Kasumi-1 (cell line): Measurements from ENCODE around the gene CTNNA3.

ENCODE experiments used
- DNase-seq, 2 experiments: peaks; one replicate each; lab custom pipeline; 2025; lab: John Stamatoyannopoulos, UW

The CTNNA3 gene

DNA sequence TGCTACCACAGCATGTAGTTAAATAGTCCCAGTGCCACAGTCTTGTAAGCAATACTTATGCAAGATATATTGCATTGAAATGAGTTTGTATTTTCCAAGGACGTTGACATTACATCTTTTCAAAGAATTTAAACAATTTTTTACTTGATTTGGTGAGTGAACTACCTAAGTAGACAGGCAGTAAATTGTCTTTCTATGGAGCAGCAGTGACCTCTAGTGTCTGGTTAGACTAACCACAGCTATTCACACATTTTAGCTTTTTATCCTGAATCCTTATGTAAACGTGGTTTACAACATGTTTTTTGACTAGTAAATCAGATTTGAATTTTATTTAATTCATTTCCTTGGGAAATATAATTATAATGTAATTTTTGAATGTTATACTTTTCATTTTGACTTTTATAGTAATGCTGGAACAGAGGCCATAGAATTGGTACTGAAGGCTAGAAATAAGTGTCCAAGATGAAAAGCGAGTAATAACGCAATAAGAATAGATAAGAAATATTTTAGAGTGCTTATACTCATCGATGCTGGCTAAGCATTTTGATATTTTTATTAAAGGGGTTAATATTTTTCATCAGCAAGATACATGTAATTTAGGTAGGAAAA lies 764.6 kb downstream of the CTNNA3 start:
- DNase-seq = peak; percentile 86 to 91

DNA sequence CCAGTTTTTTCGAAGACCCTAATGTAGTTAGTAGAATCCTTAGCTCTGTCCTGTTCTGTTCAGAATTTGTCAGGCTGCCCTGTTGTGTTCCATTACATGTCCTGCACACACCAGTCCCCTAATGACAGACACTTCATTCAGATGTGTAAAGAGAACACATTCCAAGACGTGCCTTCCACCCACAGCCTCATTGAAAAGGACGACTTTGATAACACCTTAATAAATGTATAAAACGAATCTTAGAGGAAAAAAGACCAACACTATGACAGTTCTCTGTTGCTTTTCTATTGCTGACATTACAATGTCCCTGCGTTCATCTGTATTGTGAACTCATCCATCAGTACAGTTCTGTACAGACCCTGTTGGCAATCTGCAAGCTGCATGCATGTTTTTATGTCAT lies 766.6 kb downstream of the CTNNA3 start:
- no peak for DNase-seq

DNA sequence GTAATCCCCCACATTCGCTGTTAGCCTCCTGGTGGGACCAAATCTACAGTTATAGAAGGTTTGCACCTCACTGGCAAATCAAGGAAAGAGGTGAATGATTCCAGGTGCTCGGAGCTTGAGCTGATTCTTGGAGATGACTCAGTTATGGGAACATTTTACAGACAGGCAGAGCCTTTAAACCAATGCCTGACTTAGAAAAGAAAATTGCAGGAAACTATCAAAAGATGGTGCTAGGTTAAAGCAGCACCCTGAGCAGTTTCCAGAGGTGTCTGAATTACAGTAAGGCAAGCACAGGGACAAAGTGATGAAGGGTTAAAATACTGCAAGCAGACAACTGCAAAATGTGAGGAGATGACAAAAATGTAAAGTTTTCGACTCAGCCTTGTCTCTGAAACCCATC lies 767.2 kb downstream of the CTNNA3 start:
- DNase-seq = no peak

DNA sequence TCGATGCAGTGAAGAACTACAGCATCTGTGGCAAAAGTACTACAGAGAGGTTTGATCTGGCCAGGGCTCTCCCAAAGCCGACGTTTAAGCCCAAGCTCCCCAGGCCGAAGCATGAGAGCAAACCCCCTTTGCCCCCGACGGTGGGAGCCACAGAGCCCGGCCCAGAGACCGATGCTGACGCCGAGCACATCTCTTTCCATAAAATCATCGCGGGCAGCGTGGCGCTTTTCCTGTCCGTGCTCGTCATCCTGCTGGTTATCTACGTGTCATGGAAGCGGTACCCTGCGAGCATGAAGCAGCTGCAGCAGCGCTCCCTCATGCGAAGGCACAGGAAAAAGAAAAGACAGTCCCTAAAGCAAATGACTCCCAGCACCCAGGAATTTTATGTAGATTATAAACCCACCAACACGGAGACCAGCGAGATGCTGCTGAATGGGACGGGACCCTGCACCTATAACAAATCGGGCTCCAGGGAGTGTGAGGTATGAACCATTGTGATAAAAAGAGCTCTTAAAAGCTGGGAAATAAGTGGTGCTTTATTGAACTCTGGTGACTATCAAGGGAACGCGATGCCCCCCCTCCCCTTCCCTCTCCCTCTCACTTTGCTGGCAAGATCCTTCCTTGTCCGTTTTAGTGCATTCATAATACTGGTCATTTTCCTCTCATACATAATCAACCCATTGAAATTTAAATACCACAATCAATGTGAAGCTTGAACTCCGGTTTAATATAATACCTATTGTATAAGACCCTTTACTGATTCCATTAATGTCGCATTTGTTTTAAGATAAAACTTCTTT lies 767.8 kb downstream of the CTNNA3 start:
- no peak for DNase-seq

DNA sequence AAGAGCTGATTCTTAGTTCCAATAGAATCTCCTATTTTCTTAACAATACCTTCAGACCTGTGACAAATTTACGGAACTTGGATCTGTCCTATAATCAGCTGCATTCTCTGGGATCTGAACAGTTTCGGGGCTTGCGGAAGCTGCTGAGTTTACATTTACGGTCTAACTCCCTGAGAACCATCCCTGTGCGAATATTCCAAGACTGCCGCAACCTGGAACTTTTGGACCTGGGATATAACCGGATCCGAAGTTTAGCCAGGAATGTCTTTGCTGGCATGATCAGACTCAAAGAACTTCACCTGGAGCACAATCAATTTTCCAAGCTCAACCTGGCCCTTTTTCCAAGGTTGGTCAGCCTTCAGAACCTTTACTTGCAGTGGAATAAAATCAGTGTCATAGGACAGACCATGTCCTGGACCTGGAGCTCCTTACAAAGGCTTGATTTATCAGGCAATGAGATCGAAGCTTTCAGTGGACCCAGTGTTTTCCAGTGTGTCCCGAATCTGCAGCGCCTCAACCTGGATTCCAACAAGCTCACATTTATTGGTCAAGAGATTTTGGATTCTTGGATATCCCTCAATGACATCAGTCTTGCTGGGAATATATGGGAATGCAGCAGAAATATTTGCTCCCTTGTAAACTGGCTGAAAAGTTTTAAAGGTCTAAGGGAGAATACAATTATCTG lies 768.6 kb downstream of the CTNNA3 start:
- DNase-seq = no peak

DNA sequence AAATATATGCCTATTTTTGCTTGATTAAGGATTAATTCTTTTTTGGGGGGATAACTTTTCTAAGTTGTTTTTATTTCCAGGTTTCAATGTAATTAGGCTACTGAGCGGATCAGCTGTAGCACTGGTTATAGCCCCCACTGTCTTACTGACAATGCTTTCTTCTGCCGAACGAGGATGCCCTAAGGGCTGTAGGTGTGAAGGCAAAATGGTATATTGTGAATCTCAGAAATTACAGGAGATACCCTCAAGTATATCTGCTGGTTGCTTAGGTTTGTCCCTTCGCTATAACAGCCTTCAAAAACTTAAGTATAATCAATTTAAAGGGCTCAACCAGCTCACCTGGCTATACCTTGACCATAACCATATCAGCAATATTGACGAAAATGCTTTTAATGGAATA lies 769.2 kb downstream of the CTNNA3 start:
- DNase-seq = no peak

DNA sequence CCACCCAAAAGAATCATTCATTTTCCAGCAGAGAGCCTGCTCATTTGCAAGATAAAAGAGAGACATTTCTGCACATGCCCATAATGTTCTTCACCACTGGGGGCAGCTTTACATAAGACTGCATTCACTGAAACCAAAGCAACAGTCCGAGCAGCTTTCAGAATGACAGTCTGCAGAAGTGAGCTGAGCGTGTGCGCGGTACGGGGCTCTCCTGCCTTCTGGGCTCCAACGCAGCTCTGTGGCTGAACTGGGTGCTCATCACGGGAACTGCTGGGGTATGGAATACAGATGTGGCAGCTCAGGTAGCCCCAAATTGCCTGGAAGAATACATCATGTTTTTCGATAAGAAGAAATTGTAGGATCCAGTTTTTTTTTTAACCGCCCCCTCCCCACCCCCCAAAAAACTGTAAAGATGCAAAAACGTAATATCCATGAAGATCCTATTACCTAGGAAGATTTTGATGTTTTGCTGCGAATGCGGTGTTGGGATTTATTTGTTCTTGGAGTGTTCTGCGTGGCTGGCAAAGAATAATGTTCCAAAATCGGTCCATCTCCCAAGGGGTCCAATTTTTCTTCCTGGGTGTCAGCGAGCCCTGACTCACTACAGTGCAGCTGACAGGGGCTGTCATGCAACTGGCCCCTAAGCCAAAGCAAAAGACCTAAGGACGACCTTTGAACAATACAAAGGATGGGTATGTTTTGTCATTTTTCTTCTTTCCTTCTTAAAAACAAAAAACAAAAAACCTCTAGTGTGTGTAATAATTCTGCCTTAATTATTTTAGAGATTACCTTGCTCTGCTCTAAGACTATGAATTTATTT lies 769.9 kb downstream of the CTNNA3 start, which contains the start of gene LRRTM3:
TSS of gene LRRTM3 (plus strand) at position 141 of the 820 bp plus-strand sequence.
- peak; percentile 96 to 98 for DNase-seq

DNA sequence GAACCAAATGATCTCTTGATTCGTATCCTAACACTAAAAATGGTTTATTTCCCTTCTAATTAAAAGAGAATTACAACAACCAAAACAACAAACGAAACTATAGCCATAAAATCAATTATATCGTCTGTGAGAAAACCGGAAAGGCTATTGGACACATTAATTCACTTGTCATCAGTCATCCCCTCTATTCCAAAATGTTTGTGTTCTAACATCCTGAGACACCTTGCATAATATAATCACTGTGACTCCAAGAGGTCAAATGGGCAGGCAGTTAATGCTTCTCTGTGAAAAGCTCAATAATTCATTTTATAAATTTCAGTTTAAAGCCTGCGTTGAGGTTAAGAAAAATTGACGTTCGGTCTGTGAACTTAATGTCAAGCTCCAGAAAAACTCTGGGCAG lies 770.6 kb downstream of the CTNNA3 start:
- DNase-seq = no peak

DNA sequence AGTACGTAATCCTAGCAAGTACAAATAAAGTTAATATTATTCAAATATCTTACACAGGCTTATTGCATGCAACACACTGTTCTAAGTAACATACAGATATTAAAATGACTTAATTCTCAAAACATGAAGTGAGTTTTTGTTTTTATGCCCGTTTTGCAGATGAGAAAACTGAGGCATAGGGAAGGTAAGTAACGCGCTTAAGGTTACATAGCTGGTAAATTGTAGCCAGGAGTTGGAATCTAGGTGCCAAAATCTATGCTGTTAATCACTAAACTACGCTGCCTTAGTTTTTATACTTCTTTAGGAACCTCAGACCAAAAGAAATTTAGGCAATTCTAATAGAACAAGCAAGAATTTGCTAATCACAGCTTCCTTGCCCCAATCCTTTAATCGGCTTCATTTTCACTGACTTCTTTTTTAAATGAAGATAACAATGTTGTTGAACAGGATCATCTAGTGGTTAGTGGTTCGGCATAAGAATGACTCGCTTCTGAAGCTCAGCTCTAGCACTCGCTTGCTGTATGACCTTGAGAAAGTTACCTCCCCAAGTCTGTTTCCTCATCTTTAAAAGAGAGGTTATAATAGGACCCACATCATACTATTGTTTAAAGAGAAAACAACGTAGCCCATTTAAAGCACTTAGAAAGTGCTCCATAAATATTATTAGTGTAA lies 771.2 kb downstream of the CTNNA3 start:
- DNase-seq = no peak

DNA sequence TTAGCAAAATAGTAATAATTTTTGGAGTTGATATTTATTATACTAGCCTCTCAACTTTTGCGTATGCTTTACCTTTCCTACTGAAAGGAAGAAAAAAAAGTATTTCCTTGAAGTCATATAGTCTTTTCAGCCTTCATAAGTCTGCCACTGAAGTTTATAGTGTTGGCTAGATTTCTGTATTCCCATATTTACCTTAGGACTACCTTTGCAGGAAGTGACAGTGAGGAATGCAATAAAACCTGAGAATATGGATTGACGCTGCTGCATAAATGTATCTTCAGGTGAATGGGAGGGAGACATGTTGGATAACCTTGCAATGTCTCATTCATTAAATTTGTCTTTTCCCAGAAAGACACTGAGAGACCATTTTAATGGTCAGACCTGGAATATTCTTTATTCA lies 776.7 kb downstream of the CTNNA3 start:
- no peak for DNase-seq

DNA sequence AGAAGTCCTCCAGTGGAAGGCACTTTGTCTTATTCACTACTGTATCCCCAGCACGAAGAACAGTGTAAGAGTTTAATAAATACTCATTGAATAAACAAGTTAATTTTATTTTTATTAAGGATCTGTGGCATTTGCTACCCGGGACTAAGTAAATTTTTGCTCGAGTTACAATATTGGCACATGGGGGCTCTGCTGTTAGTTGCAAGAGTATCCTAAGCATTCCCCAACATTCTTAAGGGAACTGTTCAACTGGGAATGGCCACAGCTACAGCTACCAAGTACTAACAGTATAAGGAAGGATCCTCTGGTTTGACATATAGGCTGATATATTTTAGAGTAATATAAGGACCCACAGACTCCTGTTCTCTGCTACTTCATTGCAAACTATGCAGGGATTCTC lies 778.9 kb downstream of the CTNNA3 start:
- DNase-seq = no peak

DNA sequence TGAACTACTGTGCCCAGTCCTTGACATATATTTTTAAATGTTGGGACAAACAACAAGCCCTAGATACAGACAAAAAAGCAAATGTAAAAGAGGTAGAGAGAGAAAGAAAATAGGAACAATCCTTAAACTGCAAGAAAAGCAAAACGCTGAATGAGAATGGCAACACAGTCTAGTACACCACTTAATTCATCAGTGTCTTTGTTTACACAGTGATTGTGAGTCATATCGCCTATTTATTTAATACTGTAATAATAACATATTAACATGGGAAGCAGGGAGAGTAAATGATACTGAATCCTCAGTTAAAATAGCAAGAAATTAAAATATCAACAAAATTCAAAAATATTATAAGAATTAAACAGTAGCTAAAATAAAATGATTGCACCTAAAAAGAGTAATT lies 780.0 kb downstream of the CTNNA3 start:
- DNase-seq = no peak

DNA sequence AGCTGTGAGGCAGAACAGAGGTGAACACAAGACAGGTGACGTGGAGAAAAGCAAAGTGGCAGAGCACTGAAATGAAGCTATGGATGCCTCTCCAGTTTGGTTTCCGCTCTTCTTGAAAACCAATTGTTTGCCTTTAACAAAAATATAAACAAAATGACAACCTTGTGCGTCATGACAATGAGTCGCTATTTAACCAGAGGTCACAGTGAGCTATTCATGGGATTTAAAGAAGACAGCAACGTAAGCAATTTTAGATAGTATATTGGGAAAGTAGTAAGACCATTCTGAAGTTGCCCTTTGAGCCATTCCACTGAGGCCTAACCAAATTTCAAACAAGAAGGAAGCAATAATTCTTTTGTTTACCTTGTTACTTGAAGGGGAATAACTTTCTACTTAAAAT lies 785.3 kb downstream of the CTNNA3 start:
- no peak for DNase-seq

DNA sequence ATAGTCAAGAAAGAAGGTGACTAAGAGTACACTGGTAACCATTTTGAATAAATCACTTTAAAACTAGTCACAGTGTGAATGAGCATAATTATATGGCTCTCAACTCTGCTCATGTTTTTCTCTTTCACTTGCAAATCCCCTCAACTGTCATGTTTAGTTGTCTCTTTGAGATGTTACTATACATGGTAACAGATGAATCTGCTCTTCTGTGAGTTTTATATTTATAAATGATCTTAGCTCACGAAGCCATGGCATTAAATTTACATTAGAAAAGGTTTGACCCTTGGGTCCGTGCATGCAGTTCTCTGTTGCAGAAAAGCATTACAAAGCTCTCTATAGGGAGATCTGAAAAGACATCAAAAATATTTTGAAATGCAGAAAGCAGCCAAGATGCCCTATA lies 803.1 kb downstream of the CTNNA3 start:
- no peak for DNase-seq

DNA sequence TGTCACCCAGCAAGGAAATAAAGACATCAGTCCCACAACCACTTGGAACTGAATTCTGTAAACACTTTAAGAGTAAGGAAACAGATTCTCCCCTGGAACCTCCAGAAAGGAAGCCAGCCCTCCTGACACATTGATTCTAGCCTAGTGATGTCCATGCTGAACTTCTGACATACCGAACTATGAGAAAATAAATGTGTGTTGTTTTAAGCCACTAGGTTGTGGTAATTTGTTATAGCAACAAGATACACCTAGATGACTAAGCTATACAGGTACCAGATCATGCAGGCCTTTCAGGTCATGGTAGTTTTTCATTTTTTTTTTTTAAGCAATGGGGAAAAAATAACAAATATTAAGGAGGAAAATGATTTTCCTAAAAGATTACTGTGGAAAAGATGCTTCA lies 807.8 kb downstream of the CTNNA3 start:
- no peak for DNase-seq

DNA sequence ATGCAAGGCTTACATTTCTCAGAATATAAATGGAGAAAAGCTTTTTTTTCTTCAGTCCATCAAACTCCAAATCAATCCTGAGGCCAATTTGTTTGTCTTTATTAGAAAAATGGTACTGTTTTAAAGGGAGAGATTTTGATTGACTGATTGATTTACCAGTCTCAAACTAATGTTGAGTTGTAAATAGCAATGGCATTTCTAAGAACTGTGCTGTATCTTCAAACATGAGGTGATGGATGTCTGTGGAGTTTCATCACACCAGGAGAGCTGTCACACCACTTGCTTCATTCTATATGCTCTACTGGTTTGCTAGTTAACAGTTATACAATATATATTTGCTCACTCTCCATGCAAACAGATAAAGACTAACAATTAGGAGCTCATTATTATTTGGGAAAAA lies 809.1 kb downstream of the CTNNA3 start:
- DNase-seq = no peak

DNA sequence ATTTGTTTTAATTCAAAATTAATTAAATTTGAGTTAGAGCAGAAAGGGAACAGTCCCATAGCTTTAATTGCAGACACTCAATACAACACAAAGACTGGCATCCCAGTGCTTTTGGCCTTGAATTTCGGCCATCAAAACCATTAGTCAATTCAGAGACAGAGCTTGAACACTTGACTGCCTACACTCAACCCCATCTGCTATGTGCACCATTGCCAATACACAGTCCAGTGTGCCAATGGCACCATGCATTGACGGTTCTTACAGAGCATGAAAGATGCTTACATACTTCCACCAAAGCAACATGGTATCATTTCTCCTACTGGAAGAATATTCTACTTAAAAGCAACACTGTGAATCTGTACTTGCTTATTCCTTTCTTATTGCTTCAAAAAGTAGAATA lies 813.7 kb downstream of the CTNNA3 start:
- no peak for DNase-seq

DNA sequence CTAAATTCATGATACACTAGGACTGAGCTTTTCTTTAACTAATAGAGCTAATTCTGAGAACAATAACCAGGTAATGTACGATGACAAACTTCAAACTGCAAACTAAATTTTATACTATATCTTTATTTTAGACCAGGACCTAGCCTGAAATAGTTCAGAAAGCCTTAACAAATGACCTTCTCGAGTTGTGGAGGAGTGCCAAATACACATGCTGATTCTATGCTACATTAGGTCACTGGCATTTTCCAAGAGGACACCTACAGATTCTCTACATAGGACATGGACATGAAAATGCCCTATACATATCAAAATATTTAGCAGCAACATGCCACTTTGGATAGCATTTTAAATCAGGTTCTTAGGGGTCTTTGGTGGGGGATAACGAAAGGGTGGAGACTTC lies 814.2 kb downstream of the CTNNA3 start:
- DNase-seq = no peak

DNA sequence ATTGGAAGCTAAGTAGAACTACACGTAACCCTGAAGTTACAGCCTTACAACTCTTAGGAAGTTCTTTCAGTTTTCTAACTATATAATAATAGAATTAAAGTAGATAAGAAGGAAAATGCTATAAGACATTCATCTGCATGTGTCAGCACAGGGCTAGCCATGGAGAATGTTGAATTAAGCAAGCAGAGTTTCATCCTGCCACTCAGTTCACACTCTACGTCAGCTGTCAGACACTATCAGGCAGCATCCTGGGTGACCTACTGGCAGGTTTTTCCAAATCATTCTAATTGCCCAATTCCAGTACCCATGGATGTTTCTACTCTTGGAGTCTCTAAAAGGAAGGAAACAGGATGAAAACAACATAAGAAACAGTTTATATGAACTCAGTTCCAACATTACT lies 815.2 kb downstream of the CTNNA3 start:
- no peak for DNase-seq

DNA sequence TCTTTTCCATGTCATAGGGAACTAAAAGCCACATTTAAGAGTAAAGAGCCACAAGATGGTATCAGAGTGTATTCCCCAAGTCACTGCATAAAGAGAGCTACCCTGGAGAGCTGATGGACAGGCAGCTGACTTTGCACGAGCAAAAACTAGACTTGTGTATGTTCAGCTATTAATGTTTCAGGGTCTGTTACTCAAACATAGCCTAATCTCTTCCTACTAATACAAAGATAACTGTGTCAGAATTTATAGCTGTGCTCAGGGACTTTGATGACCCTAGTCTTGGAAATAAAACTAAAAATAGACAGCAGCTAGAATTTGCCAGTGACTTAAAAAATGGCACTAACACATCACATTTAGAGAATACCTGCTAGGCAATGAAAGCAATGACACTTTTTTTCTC lies 815.7 kb downstream of the CTNNA3 start:
- no peak for DNase-seq

DNA sequence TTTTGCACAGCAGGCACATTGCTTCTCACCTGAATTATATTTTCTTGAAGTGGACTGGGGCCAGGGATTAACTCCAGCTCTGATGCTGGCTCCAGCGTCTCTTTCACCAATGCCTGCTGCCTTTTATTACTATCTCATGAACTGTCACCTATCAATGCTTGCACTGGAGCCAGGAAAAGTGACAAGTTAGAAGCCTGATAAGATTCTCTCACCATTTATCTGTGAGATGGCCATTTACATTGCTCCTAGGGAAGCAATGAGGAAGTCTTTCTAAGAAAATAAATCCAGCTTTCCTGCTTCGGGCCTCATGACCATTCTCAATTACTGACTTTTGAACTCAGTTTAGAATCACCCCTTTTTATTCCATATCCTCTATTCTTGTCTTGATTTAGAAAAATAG lies 818.6 kb downstream of the CTNNA3 start:
- no peak for DNase-seq

DNA sequence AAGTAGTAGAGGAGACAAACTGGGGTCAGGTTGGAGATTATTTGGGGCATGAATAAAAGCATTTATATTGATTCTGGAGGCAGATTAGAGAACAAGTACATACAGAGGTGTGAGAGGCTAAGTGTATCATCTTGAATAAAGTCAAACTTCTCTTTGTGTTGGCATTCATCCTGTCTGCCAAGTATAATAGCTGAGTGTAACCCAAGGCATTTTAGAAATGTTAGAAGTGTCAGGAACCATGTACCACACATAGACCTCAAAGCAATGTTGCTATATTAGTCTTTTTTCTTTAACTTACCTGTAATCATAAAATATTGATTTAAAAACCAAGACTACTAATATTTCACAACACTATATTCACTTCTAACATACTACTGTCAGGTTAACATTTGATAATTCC lies 826.4 kb downstream of the CTNNA3 start:
- no peak for DNase-seq
